HG03196 (cell line): ENCODE measurements around the gene PDE9A.

Source experiments
- ATAC-seq: cut with Tn5 transposase; IDR thresholded peaks from one replicate; pipeline ENCODE4 v1.9.1; 2021; ENCODE audit not compliant: unreplicated experiment

The PDE9A gene

DNA sequence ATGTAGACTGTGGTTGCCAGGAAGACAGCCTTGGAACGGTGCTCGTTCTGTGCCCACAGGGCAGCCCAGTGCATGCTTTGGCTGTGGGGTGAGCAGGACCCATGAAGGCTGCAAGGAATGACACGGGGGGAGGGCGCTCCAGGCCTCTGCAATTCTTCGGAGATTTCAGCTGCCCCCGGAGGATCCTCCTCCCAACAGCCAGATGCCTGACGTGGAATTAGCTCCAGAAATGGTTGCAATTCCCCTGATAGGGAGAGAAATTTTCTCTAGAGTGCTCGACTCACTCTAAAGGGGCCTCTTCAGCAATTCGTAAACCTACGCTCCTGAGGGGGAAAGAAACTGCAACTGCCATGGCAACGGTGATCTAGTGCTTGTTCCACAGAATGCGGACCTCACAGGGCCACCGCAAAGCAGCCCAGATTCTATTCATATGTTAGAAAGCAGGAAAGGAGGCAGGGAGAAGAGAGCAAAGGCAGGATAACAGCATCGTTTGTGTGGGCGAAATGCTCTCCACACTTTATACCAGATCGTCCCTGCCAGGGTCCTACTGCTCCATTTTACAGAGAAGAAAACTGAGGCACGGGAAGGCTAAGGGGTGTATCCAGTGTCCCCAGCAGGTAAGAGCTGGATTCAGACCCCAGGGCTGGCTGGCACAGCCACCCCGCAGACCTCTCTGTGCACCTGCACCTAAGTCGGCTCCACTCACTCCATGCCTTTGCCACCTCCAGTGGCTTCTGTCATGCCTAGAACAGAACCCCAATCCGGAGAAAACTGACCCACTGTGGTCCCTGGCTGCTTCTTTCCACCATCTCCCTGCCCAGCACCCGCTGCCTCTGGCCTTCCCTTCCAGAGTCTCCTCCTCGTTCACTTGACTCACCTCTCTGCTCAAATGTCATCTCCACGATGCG is 11.9 kb upstream of the PDE9A start:
- ATAC-seq = no peak

- no peak for ATAC-seq
Measured at GRCh38 chr21:42642219-42642745, 11.1 kb upstream of the PDE9A start.

- no peak for ATAC-seq
Measured at GRCh38 chr21:42644223-42645208, 8.9 kb upstream of the PDE9A start.

DNA sequence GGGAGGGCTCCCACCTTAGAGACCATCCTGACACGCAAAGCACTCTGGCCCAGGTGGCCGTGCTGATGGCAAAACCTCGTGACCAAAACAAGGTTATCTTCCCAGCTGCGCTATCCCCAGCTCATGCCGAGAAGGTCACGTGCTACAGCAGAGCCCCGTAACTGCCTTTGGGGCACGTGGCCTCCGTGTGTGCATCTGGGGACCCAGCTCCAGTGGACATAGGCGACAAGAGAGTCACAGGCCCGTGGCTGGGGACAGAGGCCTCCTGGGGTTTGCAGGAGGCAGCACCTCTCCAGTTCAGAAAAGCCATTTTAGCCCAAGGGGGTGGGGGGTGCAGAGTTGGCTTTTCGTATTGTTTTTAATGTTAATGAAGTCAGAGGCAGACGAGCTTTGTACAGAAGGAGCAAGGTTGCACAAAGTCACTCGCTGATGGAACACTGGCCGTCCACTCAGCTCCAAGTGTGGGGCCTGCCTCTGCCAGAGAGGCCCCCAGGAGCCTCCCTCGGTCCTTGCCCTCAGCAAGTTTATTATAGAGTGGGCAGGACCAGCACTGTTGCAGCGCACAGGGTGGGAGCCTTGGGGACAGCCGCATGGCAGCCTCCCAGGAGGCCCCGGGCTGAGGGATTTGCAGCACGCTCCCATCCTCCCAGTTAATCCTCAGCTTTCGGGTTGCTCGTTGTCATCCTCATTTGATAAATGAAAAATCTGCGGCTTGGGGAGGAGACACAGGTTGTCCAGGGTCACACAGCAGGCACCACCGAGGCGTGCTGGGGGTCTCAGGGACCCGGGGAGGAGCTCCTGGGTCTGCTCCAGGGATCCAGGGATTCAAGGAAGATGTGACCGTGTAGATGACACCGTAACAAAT is 8.0 kb upstream of the PDE9A start:
- no peak for ATAC-seq

GRCh38 chr21:42646076-42646825 is 7.2 kb upstream of the PDE9A start:
- ATAC-seq = no peak

DNA sequence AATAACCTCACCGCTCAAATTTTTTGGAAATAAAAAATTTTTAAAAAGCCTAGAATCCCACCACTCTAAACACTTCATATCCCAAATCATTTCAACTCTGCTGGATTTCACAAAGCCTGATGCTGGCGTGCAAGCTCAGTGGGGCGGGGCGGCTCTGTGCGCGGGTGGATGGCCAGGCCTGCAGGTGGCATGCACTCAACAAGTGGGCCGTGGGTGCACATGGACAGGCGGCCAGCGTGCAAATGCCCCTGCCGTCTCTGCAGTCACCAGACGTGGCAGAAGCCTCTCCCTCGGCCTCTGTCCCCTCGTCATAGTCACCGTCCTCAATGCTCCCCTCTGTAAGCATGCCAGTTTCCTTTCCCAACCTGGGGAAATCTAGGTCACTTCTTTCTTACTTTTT is 6.6 kb upstream of the PDE9A start:
- ATAC-seq = no peak

GRCh38 chr21:42648606-42649005 is 4.8 kb upstream of the PDE9A start:
- ATAC-seq = no peak

DNA sequence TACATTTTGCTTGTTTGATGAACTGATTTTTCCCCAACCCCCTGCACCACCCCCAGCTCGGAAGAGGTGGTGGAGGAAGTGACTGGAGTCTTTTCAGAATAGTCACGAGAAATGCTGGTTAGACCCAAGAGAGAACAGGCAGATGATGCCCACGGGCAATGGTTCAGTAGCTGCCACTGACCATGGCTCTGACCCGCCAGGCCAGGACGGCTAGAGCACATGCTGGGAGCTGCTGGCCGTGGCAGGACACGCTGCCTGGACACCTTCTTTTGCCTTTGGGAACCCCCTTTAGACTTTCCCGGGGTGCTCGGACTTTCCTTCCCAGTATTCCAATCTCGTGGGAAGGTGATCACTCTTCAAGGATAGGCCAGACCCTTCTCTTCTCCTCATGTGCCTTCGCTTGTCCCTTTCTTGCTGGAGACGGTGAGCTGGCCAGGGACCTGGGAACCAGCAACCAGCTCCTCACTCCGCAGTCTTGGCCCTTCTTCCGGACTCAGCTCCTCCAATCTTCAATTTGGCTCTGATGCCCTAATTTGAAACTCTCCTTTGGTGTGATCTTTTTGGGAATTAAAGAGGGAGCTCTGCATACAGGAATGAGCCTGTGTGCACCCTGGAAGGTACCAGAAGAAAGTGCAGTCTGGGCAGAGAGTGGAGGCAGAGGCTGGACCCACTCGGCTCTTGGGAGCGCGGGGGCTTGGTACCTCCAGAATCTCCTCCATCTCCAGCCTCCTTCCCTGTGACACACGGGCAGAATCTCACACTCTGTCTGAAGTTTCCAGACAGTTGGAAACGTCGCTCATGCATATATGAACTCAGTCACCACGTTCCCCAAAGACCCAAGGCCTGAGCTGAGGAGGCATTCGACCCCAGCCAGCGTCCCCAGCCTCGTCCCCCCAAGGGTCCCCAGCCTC is 4.0 kb upstream of the PDE9A start:
- ATAC-seq = no peak

DNA sequence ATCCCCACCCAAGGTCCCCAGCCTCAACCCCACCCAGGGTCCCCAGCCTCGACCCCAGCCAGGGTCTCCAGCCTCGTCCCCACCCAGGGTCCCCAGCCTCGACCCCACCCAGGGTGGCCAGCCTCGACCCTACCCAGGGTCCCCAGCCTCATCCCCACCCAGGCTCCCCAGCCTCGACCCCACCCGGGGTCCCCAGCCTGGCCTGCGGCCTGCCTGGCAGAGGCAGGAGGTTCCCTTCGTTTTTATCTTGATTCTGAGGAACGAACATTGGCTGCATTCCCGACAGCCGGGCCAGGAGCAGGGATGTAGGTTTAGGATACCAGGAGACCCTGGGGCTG is 3.4 kb upstream of the PDE9A start:
- no peak for ATAC-seq

DNA sequence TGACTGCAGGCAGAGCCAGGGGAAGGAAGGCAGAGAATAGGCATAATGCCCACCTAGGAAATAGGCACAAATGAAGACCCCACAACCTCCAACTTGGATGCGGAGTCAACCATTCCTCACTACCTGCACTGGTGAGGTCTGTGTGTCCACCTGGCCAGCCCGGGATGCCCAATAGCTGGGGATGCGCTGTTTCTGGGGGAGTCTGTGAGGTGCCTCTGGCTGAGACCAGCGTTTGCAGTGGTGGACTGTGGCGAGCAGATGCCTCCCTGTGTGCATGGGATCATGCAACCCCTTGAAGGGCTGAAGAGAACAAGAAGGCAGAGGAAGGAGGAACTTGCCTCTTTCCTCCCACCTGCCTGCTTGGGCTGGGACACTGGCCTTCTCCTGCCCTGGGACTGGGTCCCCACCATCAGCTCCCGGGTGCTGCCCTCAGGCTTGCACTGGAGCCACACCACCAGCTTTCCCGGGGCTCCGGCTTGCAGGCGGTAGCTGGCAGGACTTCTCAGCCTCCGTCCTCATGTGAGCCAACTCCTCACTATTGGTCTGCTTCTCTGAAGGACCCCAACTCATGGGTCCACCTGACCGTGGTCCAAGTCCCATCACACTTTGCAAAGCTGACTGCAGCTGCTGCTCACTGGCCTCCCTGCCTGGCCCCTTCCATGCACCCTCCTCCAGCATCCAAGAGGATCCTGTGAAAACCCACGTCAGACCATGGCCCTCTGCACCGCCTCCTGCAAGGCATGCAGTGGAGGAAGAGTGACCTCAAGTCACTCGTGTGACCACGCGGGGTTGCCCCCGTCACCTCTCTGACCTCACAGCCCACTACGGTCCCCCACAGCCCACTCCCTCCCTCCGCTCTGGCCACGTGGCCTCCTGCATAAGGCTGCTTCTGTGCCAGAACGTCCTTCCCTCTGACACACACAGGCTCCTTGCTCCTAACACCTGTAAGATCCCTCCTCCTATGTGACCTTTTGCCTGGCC is 2.7 kb upstream of the PDE9A start:
- ATAC-seq = no peak

DNA sequence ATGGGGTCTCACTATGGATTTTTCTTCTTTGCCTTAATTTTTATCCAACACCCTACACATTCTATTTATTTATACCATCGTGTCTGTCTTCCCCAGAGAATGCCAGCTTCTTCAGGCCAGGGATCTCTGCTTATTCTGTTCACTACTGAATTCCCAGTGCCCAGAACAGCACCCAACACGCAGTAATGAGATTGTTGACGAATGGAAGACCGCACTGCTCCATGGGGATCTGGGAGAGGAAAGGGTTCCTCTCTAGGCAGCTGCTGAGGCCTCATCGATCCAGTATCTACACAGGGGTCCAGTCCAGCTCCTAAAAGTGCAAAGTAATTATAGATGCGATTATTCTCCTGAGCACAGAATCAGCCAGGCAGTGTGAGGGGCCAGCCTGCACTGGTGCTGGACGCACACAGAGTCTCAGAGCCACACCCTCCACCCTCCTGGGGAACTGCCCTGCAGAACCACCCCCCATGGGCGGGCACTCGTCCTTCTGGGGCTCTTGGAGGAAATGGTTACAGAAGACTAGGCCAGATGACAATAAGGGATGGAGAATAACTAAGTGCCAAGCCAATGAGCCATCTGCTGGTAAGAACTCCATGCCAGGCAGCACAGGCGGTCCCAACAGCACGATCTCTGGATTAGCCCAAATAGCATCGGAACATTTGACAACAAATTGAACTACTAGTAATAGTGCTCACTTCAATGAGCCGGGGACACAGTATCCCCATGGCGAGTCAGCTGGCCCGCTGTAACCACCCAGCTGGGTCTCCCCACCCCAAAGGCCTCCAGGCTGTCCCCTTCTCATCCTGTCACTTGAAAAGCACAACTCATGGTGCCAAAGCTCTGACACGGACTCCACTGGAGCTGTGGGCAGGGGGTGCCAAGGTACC is 1.7 kb upstream of the PDE9A start:
- no peak for ATAC-seq

DNA sequence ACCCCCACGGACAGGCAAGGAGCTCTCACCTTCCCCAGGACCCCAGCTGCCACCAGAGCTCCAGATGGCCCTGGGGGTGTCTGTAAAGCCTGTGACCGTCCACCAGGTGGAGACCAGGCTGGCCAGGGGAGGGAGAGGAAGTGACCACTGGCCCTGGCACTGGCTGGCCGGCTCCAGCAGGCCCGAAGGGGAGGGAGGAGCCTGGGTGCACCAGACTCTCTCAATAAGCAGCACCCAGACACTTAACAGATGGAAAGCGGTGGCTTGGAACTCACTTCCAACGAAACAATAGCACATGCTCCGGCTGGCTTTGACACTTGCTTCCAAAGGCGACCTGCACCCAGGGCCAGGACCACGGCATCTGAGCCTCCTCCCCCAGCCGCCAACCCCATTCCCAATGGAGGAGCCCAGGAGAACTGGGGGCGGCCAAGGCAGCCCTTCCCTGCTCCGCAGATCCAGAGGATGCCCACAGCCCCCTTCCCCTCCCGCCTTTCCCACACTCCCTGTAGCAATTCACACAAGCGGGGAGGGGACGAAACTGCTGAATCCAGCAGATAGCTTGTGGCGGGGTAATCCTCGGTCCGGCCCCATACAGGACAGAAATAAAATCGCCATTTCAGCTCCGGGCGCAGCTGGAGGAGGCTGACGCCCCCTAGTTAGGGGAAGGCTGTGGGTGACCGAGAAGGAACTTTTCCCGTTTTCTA is 742 bp upstream of the PDE9A start:
- ATAC-seq = no peak

DNA sequence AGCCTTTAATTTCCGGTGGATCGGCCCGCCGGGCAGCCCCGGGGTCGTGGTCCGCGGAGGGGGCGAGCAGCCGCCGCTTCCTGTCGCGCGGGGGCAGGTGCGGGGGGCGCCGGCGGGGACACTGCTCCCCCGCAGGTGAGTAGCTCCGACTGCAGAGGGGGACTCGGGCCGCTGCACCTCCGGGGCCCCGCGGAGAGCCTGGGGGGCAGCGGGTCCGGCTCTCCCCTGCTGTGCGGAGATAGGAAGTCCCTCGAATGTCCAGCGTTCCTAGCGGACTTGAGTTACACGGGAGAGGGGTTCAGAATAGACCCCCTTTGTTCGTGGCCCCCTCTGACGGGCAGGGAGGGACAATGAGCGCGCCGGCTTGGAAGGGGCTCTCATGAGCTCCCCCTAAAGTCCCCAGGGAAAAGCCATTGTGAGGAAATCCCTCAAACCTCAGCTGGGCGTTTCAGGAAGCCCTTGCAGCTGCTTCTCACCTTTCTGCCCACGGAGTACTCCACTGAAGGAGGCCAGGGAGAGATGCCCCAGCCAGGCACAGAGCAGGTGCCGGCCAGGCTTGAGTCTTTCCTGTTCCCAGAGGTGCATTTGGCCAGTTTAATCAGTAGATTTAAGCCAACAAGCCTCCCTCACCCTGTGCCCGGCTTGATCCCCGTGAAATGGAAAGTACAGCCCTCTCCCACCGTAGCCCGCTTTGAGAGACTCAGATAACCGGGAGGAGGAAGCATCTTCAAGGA is 925 bp downstream of the PDE9A start:
- ATAC-seq = no peak

GRCh38 chr21:42654913-42655795 is 1.7 kb downstream of the PDE9A start:
- ATAC-seq = no peak
